Epithelial cell of prostate (primary cell): ENCODE measurements around the gene BATF.

Experiments
- DNase-seq: peaks from one replicate; pipeline ENCODE4 v3.0.0-alpha.2; 2011; ENCODE audit warnings: low read depth, low spot score
- H3K27ac ChIP-seq: fragments of 450-650 bp; 2 replicates; pipeline ENCODE4 v1.5.1; 2017; ENCODE audit warnings: mild to moderate bottlenecking

The BATF gene

DNA sequence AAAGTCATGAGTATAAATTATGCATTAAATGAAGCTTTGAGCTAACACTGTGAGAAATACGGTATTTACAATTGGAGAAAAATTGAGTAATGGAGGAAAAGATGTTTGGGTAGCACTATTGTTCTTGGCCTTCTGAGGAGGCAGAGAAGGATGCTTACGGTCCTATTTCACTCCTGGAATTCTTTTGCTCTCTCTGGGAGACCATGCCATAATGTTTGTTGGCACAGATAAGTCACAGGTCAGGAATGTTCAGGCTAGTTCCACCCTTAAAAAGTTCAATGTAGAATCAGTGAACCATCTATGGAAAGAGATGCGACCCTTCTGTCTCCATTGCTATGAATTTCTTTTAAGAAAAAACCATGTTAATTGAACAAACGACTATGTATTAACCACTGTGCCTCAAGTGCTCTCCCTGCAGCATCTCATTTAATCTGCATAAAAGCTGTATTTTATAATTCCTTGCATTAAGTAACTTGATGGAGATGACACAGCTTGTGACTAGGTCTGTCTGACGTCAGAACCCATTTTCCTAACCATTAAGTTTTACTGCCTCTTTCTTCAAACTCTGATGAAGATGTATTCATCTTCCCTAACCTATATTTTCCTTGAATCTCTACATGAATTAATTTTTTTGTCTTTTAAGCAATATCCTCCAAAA, 9.5 kb downstream of the BATF start:
- H3K27ac ChIP-seq = no peak overlapping the region
- DNase-seq = no peak

DNA sequence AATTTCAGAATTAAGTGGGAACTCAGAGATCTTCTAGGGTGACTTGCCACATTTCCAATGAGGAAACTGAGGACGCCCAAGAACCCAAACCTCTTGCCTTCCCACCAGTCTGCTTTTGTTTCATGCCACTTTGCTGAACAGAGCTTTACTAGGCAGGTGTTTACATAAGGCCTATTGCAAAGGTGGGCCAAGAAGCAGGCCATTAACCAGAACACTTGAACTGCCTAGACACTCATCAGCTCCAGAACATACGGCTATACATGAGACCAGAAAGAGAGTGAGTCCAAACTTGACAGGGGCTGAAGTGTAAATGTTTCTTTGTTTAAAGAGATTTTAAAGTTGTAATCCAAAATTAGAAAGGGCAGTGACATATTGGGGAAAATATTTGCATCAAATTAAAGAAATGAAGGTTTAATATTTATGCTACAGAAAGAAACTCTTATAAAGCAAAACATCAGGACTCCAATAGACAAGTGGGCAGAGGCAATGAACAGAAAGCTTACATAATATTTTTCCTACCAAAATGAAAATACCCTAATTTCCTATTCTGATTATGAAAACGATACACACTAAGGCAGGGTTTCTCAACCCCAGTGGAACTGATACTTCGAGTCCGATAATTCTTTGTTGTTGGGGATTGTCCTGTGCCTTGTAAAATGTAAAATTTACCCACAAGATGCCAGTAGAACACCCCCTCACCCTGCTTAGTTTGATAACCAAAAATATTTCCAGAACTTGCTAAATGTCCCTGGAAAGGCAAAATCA, 11.7 kb downstream of the BATF start:
- H3K27ac ChIP-seq = no peak overlapping the region
- no peak for DNase-seq

DNA sequence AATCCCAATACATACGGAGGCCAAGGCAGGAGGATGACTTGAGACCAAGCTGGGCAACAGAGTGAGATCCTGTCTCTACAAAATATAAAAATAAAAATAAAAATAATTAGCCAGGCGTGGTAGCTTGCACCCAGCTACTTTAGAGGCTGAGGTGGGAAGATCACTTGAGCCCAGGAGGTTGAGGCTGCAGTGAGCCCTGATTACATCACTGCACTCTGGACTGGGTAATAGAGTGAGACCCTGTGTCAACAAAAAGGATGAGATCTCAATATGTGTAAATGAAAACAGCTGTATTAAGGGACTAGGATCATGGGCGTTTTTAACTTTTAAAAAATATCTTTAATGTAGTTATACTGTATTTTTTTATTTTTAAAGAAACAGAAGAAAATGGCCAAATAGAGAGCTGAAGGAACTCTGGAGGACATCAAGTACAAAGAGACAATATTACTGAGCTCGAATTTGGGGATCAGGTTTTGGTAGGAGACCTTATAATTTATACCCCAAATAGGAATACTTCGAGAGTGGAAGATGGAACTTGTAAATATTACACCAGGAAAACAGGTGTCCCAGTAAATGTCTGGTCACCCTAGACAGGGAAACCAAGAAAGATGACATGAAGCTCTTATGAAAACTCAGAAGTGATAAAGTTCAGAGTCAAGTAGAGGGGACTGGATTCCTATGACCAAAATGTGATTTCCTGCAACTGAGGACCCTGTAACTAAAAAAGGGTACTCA, 13.1 kb downstream of the BATF start:
- no peak for DNase-seq
- peak overlapping the region; percentile 83 for H3K27ac ChIP-seq

DNA sequence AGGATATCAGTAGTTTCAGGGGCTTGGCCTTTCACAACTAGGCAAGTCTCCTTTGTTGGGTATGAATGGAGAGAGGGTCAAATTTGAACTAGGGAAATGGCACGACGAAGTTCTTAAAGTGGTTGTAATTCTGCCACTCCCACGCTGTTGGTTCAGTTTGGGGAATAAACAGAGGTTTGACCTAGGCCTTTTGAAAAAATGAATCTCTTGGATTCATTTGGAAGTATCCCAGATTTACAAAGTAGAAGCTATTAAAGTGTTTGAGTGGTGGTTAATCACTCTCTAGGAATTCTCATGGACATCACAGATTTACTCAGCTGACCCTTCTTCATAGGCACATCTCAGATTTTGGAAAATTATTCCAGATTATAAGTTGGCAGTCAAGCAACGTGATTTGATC, 14.8 kb downstream of the BATF start:
- peak overlapping the region; percentile 83 for H3K27ac ChIP-seq
- DNase-seq = no peak

DNA sequence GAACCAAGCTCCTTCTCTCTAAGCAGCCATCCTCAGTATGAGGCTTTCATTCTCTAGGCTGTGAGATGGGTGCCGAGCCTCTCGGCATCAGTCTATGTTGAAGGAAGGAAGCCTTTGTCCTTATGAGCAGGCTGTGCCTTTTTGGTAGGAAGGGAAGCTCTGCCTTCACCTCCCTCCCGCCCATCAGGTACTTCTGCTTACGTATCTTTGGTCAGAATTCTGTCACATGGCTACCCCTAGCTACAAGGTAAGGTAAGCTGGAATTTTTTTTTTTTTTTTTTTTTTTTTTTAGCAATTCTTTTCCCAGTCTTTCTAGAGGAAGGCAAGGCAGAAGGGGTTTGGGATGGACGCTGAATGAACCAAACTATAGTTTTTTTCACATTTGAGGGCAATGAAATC, 16.9 kb downstream of the BATF start:
- no peak overlapping the region for H3K27ac ChIP-seq

DNA sequence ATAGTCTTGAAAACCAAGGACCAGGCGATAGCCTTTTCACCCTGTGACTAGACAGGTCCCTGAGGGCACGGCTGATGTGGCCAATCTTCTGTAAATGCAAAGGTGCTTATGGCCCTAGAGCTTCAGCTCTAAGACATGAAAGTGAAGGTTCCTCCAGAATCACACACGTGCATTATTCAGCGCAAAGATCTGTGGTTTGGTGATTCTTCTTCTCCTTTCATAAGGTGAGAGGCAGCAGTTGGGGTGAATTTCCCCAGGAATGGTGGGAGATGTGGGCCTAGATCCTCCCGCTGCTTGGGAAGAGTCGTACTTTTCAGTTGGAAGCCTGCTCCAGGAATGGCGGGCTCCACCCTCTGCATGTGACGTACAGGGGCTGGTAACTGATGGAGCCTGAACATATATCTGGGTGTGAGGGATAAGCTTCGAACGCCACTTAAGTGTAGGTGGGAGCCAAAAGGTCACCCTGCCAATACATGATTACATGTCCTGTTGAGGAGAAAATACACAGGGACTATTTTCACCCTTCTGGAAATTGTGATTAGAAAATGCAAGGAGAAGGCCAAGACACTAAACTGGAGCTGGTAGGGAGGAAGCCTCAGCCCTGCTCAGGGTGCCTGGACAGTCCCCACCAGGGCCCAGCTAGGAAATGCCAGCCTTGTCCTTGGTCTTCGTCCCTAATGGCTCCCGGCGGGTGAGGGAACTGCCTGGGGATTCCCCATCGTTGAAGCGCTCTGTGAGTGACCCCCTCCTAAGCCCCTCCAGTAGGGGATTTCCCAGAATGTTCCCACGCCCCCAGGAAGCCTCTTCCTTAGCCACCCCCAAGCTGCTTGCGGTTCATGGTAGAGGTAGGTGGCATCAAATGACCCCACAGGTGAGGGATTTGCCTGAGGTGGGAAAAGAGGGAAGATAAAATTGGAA, 17.6 kb downstream of the BATF start:
- no peak overlapping the region for H3K27ac ChIP-seq
- DNase-seq = no peak

More for the DNA sequence above, 16.9 kb downstream of the BATF start:
- DNase-seq = no peak

DNA sequence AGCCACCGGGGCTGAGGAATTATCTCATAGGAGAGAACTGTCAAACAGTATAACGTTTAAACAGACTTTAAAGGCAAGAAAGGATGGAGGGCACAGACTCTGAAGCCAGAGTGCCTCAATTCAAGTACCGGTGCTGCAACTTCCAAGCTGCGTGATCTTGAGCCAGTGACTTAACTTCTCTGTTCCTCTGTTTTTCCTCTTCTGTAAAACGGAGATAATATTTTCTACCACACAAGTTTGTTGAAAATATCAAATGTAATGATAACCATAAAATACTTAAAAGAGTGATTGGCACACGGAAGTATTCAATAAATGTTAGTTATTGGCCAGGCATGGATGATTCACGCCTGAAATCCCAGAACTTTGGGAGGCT, 18.2 kb downstream of the BATF start:
- no peak overlapping the region for H3K27ac ChIP-seq

DNA sequence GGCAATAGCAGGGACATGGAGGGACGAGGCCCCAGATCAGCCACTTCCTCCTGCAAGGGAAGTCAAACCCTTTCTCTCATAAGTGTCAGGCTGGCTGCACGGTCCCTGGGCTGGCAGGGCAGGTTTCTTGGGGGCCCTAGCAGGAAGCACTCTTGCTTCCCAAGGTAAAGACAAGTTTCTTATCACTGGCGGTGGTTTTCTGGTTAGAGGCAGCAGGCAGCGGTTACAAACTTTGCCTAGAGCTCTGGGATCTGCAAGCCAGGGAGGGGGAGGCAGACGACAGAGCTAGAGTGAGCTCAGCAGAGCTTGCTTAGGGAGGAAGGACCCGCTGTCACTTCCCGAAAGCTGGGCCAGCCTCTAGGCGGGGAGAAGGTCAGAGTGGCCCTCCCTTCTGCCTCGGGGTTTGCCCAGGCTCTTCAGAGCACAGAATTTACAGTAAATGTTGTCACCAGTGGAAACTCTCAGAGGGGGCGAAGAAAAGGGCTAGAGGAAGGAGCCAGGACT, 20.4 kb downstream of the BATF start:
- H3K27ac ChIP-seq = no peak overlapping the region

More for the DNA sequence above, 18.2 kb downstream of the BATF start:
- no peak for DNase-seq

DNA sequence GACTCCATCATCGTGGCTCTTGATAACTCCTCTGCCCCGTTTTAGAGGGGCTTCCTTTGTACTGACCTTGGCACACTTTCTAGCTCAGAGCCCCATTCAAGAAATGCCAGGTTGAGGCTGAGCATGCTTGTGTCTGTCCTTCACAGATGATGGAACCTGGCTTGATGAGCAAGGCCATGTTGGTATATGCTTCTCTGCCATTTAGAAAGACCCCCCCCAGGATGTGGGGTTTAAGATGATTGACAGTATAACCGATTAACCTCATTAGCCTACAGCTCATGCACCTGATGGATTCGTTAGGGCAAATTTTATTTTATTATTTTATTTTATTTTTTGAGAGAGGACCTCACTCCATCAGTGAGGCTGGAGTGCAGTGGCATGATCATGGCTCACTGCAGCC, 21.0 kb downstream of the BATF start:
- H3K27ac ChIP-seq = no peak overlapping the region
- no peak for DNase-seq

More for the DNA sequence above, 20.4 kb downstream of the BATF start:
- DNase-seq = no peak

DNA sequence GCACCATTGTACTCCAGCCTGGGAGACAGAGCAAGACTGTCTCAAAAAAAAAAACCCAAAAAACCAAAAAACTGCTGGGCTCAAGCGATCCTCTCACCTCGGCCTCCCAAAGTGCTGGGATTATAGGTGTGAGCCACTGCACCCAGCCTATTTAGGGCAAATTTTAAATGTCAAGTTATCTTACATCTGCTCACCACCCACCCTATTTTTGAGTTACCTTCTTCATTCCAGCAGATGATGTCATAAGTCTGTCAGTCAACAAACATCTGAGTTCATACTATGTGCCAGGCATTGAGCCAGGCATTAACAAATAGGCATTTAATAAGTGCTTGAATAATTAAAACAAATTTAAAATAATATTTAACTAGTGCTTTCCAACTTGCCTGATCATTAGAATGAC, 21.5 kb downstream of the BATF start:
- DNase-seq = no peak
- H3K27ac ChIP-seq = no peak overlapping the region

DNA sequence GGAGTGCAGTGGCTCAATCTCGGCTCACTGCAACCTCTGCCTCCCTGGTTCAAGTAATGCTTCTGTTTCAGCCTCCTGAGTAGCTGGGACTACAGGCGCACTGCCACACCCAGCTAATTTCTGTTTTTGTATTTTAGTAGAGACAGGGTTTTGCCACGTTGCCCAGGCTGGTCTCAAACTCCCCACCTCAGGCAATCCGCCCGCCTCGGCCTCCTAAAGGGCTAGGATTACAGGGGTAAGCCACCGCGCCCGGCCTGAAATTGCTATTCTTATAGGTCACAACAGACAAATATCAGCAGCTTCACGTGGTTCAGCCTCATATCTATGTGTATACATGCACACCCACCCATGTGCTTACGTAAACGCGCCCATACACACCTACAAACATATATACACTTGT, 23.6 kb downstream of the BATF start:
- DNase-seq = no peak

DNA sequence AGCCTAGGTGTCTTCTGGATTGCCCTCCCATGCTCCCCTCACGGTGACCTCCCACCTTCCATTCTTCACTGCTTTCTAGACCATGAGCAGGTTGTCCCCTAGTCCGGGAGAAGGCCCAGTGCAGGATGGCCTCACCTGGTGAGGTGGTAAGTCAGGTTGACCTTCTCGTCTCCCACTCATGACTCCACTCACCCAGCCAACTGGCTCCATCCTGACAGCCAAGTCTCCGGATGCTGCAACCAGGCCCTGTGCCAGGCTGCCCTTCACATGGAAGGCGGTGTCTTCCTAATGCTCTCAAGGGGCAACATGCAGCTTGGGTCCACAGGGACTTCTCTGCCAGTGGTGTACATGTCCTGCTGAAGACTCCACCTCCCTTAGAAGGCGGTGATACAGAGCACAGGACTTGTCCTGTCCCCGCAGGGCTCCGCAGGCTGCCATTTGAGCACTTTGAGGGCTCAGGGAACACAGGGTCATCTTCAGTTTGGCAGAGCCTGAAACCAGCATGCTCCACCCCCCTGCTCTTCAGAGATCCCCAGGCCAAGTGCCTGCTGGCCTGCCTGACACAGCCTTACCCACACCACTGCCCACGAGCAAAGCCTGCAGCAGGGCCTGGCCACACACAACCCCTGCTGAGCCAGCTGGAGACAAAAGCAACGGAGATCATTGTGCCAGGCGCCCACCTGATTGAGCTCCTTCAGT, 25.4 kb downstream of the BATF start:
- H3K27ac ChIP-seq = no peak overlapping the region
- no peak for DNase-seq

More for the DNA sequence above, 23.6 kb downstream of the BATF start:
- no peak overlapping the region for H3K27ac ChIP-seq

DNA sequence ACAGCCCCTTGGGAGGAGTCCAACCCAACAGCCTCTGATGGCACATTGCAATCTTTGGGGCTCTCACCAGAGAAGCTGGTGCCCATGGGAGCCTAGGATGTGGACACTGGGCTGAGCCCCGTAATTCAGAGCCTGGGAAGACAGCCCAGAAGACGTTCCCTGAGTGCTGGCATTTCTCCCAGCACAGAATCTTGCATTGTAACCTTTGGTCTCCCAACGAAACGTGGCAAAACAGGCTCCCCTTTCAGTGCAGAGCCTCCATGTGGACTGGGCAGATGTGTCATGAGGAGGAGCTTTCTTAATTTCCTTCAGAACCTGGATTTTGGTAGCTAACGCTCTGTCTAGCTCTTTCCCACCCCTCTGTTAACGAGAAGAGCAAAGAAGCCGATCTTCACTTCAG, 26.3 kb downstream of the BATF start:
- DNase-seq = no peak
- no peak overlapping the region for H3K27ac ChIP-seq

DNA sequence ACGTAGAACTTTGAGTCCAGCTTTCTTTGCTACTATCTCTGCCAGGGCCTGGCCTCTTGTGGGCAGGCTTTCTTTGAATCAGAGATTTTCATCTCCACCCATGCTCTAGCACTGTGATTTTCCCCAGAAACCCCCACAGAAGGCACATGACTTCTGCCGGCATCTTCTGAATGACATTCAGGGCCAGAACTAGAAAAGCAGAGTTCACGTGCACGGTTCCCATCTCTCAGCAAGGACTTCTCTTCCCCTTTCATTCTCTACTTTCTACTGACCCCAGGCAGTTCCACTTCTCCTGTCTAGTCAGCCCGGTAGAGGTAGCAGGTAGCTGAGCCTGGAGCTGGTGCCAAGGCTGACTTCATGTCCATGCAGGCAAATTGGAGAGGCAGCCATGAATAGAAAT, 26.9 kb downstream of the BATF start:
- H3K27ac ChIP-seq = no peak overlapping the region

DNA sequence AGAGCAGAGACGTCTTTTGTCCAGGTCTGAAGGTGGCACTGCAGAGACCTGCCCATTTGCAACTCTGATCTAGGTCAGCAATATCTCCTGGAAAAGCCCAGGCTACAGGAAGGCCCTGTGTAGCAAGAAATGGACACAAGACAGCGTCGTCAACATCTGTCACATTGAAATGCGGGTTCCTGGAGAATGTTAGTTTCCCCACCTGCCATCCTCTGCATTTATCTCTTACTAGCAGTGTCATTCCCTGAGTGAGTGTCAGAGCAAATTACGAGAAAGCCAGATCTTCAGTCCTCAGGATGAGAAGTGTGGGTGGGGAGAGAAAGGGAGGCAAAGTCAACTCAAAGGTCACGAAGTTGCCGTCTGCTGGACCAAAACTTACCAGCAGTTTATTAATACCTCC, 28.8 kb downstream of the BATF start:
- no peak overlapping the region for H3K27ac ChIP-seq
- DNase-seq = no peak

More for the DNA sequence above, 26.9 kb downstream of the BATF start:
- DNase-seq = no peak

DNA sequence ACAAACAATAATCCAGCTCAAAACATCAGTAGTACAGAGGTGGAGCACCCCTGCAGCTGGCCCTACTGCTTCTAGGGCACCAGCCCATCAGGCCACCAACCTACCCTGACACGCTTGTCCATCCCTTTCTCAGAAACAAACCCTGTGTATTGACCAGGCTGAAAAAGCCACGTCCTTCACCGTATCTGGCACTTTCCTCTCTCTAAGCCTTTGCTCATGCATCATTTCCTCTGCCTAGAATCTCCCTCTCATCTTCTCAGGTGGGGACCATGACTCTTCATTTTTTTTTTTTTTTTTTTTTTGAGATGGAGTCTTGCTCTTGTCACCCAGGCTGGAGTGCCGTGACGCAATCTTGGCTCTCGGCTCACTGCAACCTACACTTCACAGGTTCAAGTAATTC, 30.9 kb downstream of the BATF start:
- no peak overlapping the region for H3K27ac ChIP-seq
- no peak for DNase-seq

DNA sequence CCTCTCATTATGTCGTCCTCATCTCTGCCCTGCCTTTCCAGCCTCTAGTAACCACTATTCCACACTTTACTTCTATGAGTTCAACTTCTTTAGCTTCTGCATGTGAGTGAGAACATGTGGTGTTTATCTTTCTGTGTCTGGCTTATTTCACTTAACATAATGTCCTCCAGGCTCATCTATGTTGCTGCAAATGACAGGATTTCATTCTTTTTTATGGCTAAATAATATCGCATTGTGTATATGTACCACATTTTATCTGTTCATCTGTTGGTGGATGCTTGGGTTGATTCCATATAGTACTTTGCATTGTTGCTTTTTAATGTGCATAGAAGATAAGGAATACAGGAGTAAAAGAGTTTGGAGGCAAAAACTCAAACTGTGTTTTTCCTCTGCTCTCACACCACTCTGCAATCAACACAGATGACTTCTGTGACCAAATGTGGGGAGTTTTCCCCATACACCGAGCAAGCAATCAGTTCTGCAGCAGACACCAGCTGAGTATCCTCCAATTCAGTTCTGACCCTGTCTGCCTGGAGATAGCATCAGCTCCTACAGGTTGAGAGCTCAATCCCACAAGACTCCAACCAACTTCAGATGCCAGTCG, 31.6 kb downstream of the BATF start:
- DNase-seq = no peak
- peak overlapping the region; percentile 28 for H3K27ac ChIP-seq

DNA sequence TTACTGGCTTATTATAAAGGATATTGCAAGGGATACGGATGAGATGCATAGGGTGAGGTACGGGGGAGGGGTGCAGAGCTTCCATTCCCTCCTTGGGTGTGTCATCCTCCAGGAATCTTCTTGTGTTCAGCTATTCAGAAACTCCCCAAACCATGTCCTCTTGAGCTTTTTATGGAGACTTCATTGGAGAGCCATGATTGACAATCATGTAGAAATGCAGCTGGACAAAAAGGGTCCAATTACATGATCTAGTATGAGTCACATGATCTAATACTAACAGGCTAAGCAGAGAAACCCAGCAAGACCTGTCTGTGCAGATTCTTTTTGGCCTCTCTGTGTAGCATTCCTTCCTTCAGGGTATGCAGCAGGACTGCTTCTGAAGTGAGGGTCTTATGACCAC, 32.2 kb downstream of the BATF start:
- peak overlapping the region; percentile 28 for H3K27ac ChIP-seq
- DNase-seq = peak; percentile 60

DNA sequence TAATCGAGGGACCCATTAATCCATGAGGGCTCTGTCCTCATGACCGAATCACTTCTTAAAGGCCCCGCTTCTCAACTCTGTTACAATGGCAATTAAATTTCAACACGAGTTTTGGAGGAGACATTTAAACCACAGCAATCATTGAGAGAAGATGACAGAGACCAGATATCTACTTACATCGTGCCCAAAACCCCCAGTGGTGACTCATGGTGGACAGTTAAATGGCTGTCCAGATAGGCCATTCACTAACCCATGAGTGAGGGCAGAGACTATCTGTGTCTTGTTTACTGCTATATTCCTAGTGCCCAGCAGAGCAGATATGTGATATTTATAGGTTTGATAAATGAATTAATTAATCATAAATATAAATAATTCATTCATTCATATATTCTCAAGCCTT, 36.2 kb downstream of the BATF start:
- DNase-seq = no peak
- H3K27ac ChIP-seq = peak overlapping the region; percentile 82
